Body of pancreas (tissue), 4 donors: Measurements from ENCODE around the gene ZFP3. TPM values are rescaled to one million over a fixed set of nuclear protein-coding genes. Genes with fewer than 3 reads are reported as not detected.
"Not testable (repeated sequence)": the region's sequence is repeated elsewhere in the genome, so short reads cannot be mapped to it uniquely, and the experiment has no call there.

Experiments used
- ATAC-seq: fragments of 150-250 bp; one replicate; pipeline ENCODE4 v1.9.1; 2016
- DNase-seq, 4 donors: peaks; one replicate each; pipeline ENCODE4 v3.0.0-alpha.2; 2019
- H3K27ac ChIP-seq, 4 donors: fragments of 200-600 bp; sonication (generic); 1 replicate in 3 of 4; 2 replicates in 1 of 4; pipeline versions ENCODE4 v1.5.1 to v1.6.1; 2016 to 2019; ENCODE audit warnings: mild to moderate bottlenecking in 1 of 4, mixed read lengths in 1 of 4, moderate library complexity in 1 of 4
- H3K27me3 ChIP-seq, 2 donors: fragments of 200-600 bp; sonication (generic); one replicate each; pipeline ENCODE4 v1.6.0; 2016; ENCODE audit warnings: mild to moderate bottlenecking in 1 of 2
- H3K36me3 ChIP-seq, 2 donors: fragments of 200-600 bp; sonication (generic); replicated peaks in 1 of 2; 2 replicates each; pipeline ENCODE4 v1.5.1; 2016; ENCODE audit warnings: low read depth in 2 of 2; ENCODE audit not compliant: insufficient read depth in 1 of 2
- H3K4me1 ChIP-seq: fragments of 200-600 bp; sonication (generic); one replicate; pipeline ENCODE4 v1.6.0; 2016
- H3K4me3 ChIP-seq, 2 donors: fragments of 200-600 bp; sonication (generic); 1 replicate in 1 of 2; 2 replicates in 1 of 2; pipeline ENCODE4 v1.5.1; 2016 to 2019
- H3K9me3 ChIP-seq, 3 donors: fragments of 200-600 bp; sonication (generic); 1 replicate in 2 of 3; 2 replicates in 1 of 3; pipeline ENCODE4 v1.5.1; 2016
- POLR2A ChIP-seq, 3 donors: fragments of 450-650 bp; IDR thresholded peaks; one replicate each; pipeline ENCODE4 v1.6.1; 2016; ENCODE audit warnings: antibody characterized with exemption in 3 of 3, mild to moderate bottlenecking in 2 of 3
- WGBS, 2 donors: methylation state at CpG; one replicate each; pipeline ENCODE4 v1.1.5; 2017; 5-methylcytosine and 5-hydroxymethylcytosine counted together
- intact Hi-C: fragments of 100-400 bp; cut with DNase I; formaldehyde crosslinking; loops from one replicate; pipeline ENCODE4 v1.15.1; 2023
- total RNA-seq, 2 donors: library from RNA; depleted of rRNA; stranded (reverse); fragments of >200 nt; gene quantifications; one replicate each; pipeline ENCODE4 v1.1.0, GENCODE V29; 2016
- TF ChIP-seq, protein P1 (sequence below), 7 experiments: fragments of 450-650 bp in 4 of 7; fragments of 200-600 bp in 3 of 7; sonication (generic) in 3 of 7; IDR thresholded peaks; one replicate each; pipeline ENCODE4 v1.5.1; 2016 to 2019; ENCODE audit warnings: antibody characterized with exemption in 7 of 7

The ZFP3 gene
- total RNA-seq, 2 donors from 2014 or later = 5.3 to 5.4 TPM

DNA sequence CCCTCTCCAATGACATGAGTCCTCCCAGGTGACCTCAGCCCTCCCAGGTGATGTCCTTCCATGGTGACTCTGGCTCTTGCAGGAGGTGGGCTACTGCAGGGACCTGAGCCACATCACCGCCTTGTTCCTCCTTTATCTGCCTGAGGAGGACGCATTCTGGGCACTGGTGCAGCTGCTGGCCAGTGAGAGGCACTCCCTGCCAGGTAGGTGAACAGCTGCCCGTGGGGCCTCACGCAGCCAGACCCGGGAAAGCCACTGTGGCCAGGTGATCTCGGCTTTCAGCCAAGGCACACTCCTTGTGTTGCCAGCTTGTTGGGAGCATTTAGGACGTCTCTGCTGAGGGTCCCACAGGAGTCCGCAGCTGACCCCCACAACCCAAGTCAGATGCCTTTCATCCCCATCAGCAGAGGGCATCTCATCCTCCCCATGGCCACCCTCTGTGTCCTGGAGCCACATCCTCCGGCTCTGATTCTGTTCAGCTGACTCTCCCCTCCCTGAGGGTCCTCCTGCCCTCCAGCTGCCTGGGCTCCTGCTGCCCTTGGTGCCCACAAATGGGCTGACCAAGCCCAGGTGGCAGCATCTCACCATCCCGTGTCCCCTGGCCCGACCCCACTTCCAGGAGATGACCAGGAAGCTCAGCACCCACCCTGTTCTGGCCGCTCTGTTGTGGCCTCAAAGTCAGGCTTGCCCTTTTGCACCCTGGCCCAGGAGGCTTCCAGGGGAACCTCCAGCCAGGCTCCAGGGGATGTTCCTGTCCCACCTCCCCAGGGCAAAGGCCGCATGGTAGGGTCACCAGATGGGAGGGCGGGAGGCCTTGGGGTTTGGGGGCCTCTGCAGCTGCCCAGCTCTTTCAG, 57.7 kb downstream of the ZFP3 start:
- no peak overlapping the region for H3K27ac ChIP-seq
- ATAC-seq (no peak), DNase-seq (no peak)
- no peaks in the 10 kb centered on the region for H3K36me3 ChIP-seq
- TF ChIP-seq POLR2A (IDR thresholded peaks at IDR 0.05) = no peak
- TF ChIP-seq, protein P1, sequence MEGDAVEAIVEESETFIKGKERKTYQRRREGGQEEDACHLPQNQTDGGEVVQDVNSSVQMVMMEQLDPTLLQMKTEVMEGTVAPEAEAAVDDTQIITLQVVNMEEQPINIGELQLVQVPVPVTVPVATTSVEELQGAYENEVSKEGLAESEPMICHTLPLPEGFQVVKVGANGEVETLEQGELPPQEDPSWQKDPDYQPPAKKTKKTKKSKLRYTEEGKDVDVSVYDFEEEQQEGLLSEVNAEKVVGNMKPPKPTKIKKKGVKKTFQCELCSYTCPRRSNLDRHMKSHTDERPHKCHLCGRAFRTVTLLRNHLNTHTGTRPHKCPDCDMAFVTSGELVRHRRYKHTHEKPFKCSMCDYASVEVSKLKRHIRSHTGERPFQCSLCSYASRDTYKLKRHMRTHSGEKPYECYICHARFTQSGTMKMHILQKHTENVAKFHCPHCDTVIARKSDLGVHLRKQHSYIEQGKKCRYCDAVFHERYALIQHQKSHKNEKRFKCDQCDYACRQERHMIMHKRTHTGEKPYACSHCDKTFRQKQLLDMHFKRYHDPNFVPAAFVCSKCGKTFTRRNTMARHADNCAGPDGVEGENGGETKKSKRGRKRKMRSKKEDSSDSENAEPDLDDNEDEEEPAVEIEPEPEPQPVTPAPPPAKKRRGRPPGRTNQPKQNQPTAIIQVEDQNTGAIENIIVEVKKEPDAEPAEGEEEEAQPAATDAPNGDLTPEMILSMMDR (IDR thresholded peaks at IDR 0.05) = no peak
- no peaks in the 10 kb centered on the region for H3K9me3 ChIP-seq
- no peaks in the 10 kb centered on the region for H3K27me3 ChIP-seq
- H3K4me1 ChIP-seq = no peaks in the 10 kb centered on the region
- WGBS, 2 donors = 58 to 75% methylated on average over 2 to 14 of the region's 14 CpGs
- intact Hi-C loops = no loop called here
- H3K4me3 ChIP-seq = no peak overlapping the region

DNA sequence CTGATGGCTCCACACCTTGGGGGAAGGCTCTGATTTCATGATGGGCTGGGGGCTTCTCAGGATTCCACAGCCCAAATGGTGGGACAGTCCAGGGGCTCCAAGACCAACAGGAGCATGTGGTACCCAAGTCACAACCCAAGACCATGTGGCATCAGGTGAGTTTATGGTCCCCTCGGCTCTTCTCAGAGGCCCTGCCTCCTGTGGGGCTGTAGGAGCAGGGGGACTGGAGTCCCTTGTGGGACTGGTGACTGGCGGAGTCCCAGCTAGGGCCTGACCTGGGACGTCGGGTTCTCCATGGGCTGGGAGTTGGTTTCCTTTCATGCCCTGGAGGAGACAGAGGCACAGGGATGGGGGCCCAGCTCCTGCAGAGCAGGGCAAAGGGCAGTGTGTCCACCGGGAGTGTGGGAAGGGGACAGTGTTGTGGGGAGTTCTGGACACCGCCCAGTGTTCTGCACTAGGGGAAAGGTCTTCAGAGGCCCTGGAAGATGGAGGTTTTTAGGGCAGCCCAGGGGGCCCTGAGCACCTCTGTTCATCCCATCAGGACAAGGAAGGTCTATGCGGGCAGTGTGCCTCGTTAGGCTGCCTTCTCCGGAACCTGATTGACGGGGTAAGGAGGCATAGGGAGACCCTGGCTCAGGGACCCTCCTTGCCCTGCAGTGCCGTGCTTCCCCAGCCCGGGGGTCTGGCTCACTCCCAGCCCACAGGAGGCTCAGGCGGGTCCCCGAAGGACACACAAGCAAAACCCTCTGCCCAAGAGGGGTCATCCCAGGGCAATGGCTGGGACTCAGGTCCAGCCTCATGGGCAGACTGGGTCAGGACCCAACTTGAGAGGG, 58.5 kb downstream of the ZFP3 start:
- H3K4me1 ChIP-seq, H3K27me3 ChIP-seq, H3K9me3 ChIP-seq, H3K4me3 ChIP-seq, H3K27ac ChIP-seq, H3K36me3 ChIP-seq, intact Hi-C loops, ATAC-seq, DNase-seq: not testable (repeated sequence)
- WGBS, 2 donors = 77% methylated on average over 6 to 14 of the region's 14 CpGs

DNA sequence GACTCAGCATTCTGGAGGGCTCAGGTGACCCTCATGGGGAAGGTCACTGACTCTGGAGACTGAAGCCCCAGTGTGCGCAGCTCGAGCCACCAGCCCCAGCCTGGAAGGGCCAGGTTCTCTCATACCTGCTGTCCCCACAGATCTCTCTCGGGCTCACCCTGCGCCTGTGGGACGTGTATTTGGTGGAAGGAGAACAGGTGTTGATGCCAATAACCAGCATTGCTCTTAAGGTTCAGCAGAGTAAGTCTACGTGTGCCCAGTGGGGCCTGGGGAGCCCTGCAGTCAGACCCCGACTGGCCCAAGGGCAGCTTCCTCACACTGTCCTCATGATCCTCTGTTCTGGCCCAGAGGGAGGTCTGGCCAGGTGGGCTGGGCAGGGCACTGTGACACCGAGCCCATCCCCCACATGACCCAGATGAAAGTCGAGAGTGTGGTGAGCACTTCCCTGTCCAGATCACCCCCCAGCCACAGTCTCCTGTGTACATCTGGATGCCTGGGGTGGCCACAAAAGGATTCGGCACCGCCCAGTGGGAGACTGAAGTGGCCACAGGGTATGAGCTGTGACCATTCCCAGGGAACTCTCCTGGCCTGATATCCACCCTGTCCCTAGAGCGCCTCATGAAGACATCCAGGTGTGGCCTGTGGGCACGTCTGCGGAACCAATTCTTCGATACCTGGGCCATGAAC, 59.4 kb downstream of the ZFP3 start:
- WGBS, 2 donors = 76 to 84% methylated on average over 6 to 15 of the region's 15 CpGs
- H3K9me3 ChIP-seq, H3K4me3 ChIP-seq, DNase-seq, ATAC-seq, H3K27ac ChIP-seq, H3K36me3 ChIP-seq, H3K27me3 ChIP-seq, intact Hi-C loops, H3K4me1 ChIP-seq: not testable (repeated sequence)

DNA sequence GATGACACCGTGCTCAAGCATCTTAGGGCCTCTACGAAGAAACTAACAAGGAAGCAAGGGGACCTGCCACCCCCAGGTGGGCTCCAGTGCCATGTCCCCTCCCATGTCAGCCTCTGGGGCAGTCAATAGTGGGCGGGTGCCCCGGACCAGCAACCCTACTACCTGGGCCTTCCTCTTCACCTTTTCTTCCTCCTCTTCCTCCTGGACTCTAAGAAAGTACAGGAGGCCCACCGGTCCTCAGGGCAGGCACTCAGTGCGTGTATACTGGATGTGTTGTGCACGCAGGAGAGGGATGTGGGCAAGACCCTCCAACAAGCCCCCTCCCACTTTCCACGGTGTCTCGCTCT, 59.9 kb downstream of the ZFP3 start:
- H3K36me3 ChIP-seq, H3K4me1 ChIP-seq, H3K9me3 ChIP-seq, H3K4me3 ChIP-seq, H3K27ac ChIP-seq, ATAC-seq, intact Hi-C loops, H3K27me3 ChIP-seq, DNase-seq: not testable (repeated sequence)
- 91 to 93% methylated on average over 9 of the region's 9 CpGs for WGBS, 2 donors

DNA sequence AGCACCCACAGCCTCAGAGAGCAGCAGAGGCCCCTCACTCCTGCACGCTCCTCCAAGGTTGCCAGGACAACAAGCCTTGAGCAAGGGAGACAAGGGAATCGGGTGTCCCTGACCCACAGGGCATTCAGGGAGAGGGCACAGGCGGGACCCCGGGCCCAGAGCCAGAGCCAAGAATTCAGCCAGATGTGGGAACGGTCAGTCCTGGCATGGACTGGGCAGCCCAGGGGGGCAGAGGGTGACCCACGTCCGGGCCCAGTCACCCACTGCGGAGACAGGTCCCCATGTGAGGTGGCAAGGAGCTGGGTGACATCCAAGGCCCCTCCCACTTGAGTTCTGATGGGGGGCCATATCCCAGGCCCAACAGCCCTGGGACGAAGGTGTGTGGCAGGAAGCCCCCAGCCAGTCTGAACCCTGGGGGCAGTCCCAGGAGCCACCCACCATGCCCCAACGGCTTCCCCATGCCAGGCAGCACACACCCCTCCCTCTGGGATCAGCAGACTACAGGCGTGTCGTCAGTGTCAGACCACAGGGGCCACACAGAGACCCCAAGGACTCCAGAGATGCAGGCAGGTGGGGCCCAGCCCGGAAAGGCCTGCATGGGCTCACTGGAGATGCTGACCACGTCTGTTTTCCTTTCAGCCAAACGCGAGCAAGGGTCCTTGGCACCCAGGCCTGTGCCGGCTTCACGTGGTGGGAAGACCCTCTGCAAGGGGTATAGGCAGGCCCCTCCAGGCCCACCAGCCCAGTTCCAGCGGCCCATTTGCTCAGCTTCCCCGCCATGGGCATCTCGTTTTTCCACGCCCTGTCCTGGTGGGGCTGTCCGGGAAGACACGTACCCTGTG, 60.6 kb downstream of the ZFP3 start:
- intact Hi-C loops = no loop called here
- no peaks in the 10 kb centered on the region for H3K4me1 ChIP-seq
- ATAC-seq (no peak), DNase-seq (no peak)
- H3K4me3 ChIP-seq = no peak overlapping the region
- no peak for TF ChIP-seq POLR2A (IDR thresholded peaks at IDR 0.05)
- TF ChIP-seq, protein P1 (IDR thresholded peaks at IDR 0.05) = no peak
- 80 to 96% methylated on average over 6 to 24 of the region's 24 CpGs for WGBS, 2 donors
- no peaks in the 10 kb centered on the region for H3K9me3 ChIP-seq
- H3K36me3 ChIP-seq = no peaks in the 10 kb centered on the region
- H3K27me3 ChIP-seq = no peaks in the 10 kb centered on the region
- no peak overlapping the region for H3K27ac ChIP-seq
